Mesendoderm (in vitro differentiated cells): ENCODE results near the gene PRAMEF12.
A peak's percentile ranks its signal among the peaks of the same experiment; 100 is the strongest.

Experiments
- DNase-seq: peaks from one replicate; pipeline ENCODE4 v3.0.0; 2013
- H2AK5ac ChIP-seq: 2 replicates; pipeline ENCODE4 v1.6.1; 2013; ENCODE audit warnings: low read length, inconsistent platforms
- H2BK120ac ChIP-seq: 2 replicates; pipeline ENCODE4 v1.6.1; 2013; ENCODE audit warnings: low read depth, mild to moderate bottlenecking, low read length, moderate library complexity, mixed read lengths
- H2BK15ac ChIP-seq: replicated peaks from 2 replicates; pipeline ENCODE4 v1.6.1; 2013; ENCODE audit warnings: low read depth, mild to moderate bottlenecking, moderate library complexity
- H2BK5ac ChIP-seq: 2 replicates; pipeline ENCODE4 v1.6.1; 2013; ENCODE audit warnings: low read length, inconsistent platforms
- H3K18ac ChIP-seq: 2 replicates; pipeline ENCODE4 v1.6.1; 2013; ENCODE audit warnings: mild to moderate bottlenecking, low read length, mixed read lengths
- H3K23ac ChIP-seq: one replicate; pipeline ENCODE4 v1.6.1; 2013; ENCODE audit warnings: low read length
- H3K27ac ChIP-seq: 2 replicates; pipeline ENCODE4 v1.5.1; 2013; ENCODE audit warnings: low read depth, mild to moderate bottlenecking, inconsistent platforms, low read length, moderate library complexity
- H3K27me3 ChIP-seq: 2 replicates; pipeline ENCODE4 v1.6.1; 2013; ENCODE audit warnings: low read length, control low read depth, mild to moderate bottlenecking, inconsistent platforms; ENCODE audit not compliant: insufficient read depth, poor library complexity
- H3K36me3 ChIP-seq: 2 replicates; pipeline ENCODE4 v1.6.1; 2013; ENCODE audit warnings: low read length, inconsistent platforms; ENCODE audit not compliant: control insufficient read depth, insufficient read depth
- H3K4ac ChIP-seq: one replicate; pipeline ENCODE4 v1.6.1; 2013; ENCODE audit warnings: low read depth, mild to moderate bottlenecking, low read length, moderate library complexity
- H3K4me1 ChIP-seq: 2 replicates; pipeline ENCODE4 v1.6.1; 2013; ENCODE audit warnings: low read depth, low read length, inconsistent platforms; ENCODE audit not compliant: control insufficient read depth
- H3K4me2 ChIP-seq: 2 replicates; pipeline ENCODE4 v1.6.1; 2013; ENCODE audit warnings: low read length
- H3K4me3 ChIP-seq: 2 replicates; pipeline ENCODE4 v1.5.1; 2013; ENCODE audit warnings: mild to moderate bottlenecking, low read length
- H3K56ac ChIP-seq: one replicate; pipeline ENCODE4 v1.6.1; 2013; ENCODE audit warnings: low read length
- H3K79me1 ChIP-seq: 2 replicates; pipeline ENCODE4 v1.6.1; 2013; ENCODE audit warnings: low read length, inconsistent platforms
- H3K79me2 ChIP-seq: 2 replicates; pipeline ENCODE4 v1.6.1; 2013; ENCODE audit warnings: mild to moderate bottlenecking, low read length; ENCODE audit not compliant: control insufficient read depth, insufficient read depth
- H3K9ac ChIP-seq: 2 replicates; pipeline ENCODE4 v1.6.1; 2013; ENCODE audit warnings: low read length, inconsistent platforms
- H4K5ac ChIP-seq: one replicate; pipeline ENCODE4 v1.6.1; 2013; ENCODE audit warnings: low read length
- H4K8ac ChIP-seq: one replicate; pipeline ENCODE4 v1.6.1; 2013; ENCODE audit warnings: low read depth, mild to moderate bottlenecking, control low read depth, low read length, moderate library complexity
- WGBS: extraction: QIAGEN DNeasy Blood & Tissue Kit; methylation state at CpG from one replicate; pipeline ENCODE4 v1.1.7; 2013; ENCODE audit warnings: low lambda C conversion rate, missing lambda C conversion rate; ENCODE audit not compliant: insufficient coverage; ENCODE audit errors: extremely low coverage; 5-methylcytosine and 5-hydroxymethylcytosine counted together

The PRAMEF12 gene

GRCh38 chr1:12762766-12763165 lies 10.8 kb upstream of the PRAMEF12 start:
- Histone ChIP-seq H3K79me2 (no peaks in the 10 kb centered on the region), H2BK120ac (no peak overlapping the region), H3K56ac (no peak overlapping the region), H3K4me1 (no peaks in the 10 kb centered on the region), H3K79me1 (no peaks in the 10 kb centered on the region), H3K18ac (no peak overlapping the region), H3K4me3 (no peak overlapping the region), H2BK5ac (no peak overlapping the region), H4K5ac (no peak overlapping the region), H3K36me3 (no peaks in the 10 kb centered on the region), H2BK15ac (no peak overlapping the region), H3K23ac (no peak overlapping the region), H3K27me3 (no peaks in the 10 kb centered on the region), H3K9ac (no peak overlapping the region), H3K4me2 (no peak overlapping the region), H3K4ac (no peak overlapping the region), H3K27ac (no peak overlapping the region), H2AK5ac (no peak overlapping the region), H4K8ac (no peak overlapping the region)
- whole genome bisulfite sequencing, result no CpG with 5 or more reads among the region's 7 CpGs
- no peak for DNase-seq

- Histone ChIP-seq H3K27ac (no peak overlapping the region), H3K79me2 (no peaks in the 10 kb centered on the region), H2BK15ac (no peak overlapping the region), H3K4me2 (no peak overlapping the region), H3K27me3 (no peaks in the 10 kb centered on the region), H2BK120ac (no peak overlapping the region), H2BK5ac (no peak overlapping the region), H4K8ac (no peak overlapping the region), H3K56ac (no peak overlapping the region), H3K18ac (no peak overlapping the region), H3K4me1 (no peaks in the 10 kb centered on the region), H2AK5ac (no peak overlapping the region), H3K4ac (no peak overlapping the region), H3K36me3 (no peaks in the 10 kb centered on the region), H3K23ac (no peak overlapping the region), H3K9ac (no peak overlapping the region), H4K5ac (no peak overlapping the region), H3K4me3 (no peak overlapping the region), H3K79me1 (no peaks in the 10 kb centered on the region)
- no peak for DNase-seq
- no CpG with 5 or more reads among the region's 4 CpGs for WGBS
Measured at GRCh38 chr1:12763479-12763878, 10.1 kb upstream of the PRAMEF12 start.

- Histone ChIP-seq H3K56ac (no peak overlapping the region), H3K4me1 (no peaks in the 10 kb centered on the region), H3K79me2 (no peaks in the 10 kb centered on the region), H3K23ac (no peak overlapping the region), H3K4ac (no peak overlapping the region), H3K18ac (no peak overlapping the region), H4K8ac (no peak overlapping the region), H2BK5ac (no peak overlapping the region), H3K36me3 (no peaks in the 10 kb centered on the region), H3K4me3 (no peak overlapping the region), H3K27me3 (no peaks in the 10 kb centered on the region), H3K9ac (no peak overlapping the region), H2BK15ac (no peak overlapping the region), H2BK120ac (no peak overlapping the region), H3K4me2 (no peak overlapping the region), H2AK5ac (no peak overlapping the region), H3K79me1 (no peaks in the 10 kb centered on the region), H4K5ac (no peak overlapping the region), H3K27ac (no peak overlapping the region)
- peak; percentile 10 for DNase-seq
- no CpG with 5 or more reads among the region's 5 CpGs for WGBS
Measured at GRCh38 chr1:12764016-12764415, 9.5 kb upstream of the PRAMEF12 start.

DNA sequence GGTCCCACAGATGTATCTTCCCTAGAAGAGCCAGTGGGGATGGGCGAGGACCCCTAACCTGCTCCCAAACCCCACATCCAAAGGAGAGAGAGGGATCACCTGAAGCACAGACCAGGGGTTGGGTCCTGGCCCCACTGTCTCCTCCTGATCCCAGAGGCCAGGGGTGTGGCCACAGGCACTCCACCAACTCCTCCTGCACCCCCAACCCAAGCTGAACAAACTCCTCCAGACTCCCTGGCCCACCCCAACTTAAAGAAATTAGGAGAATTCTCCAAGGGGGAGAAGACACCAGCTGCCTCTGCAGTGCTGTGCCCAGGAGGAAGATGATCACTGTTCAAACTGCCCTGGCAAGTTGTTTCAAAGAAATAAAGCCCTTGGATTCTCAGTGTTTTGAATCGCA lies 4.5 kb upstream of the PRAMEF12 start:
- no peak overlapping the region for H3K27ac ChIP-seq
- no peak overlapping the region for H2BK5ac ChIP-seq
- no peak overlapping the region for H3K4me2 ChIP-seq
- no peak overlapping the region for H3K18ac ChIP-seq
- no CpG with 5 or more reads among the region's 2 CpGs for WGBS
- H3K4me1 ChIP-seq, result no peaks in the 10 kb centered on the region
- no peak overlapping the region for H3K4me3 ChIP-seq
- no peaks in the 10 kb centered on the region for H3K36me3 ChIP-seq
- no peak overlapping the region for H2BK120ac ChIP-seq
- H2BK15ac ChIP-seq, result no peak overlapping the region
- no peaks in the 10 kb centered on the region for H3K27me3 ChIP-seq
- no peak for DNase-seq
- no peak overlapping the region for H4K8ac ChIP-seq
- H4K5ac ChIP-seq, result no peak overlapping the region
- no peak overlapping the region for H3K23ac ChIP-seq
- H3K79me2 ChIP-seq, result no peaks in the 10 kb centered on the region
- H3K79me1 ChIP-seq, result no peaks in the 10 kb centered on the region
- no peak overlapping the region for H3K4ac ChIP-seq
- H2AK5ac ChIP-seq, result no peak overlapping the region
- H3K9ac ChIP-seq, result no peak overlapping the region
- no peak overlapping the region for H3K56ac ChIP-seq

- no peak overlapping the region for H3K4me3 ChIP-seq
- no peak overlapping the region for H4K8ac ChIP-seq
- H3K23ac ChIP-seq, result no peak overlapping the region
- H3K79me1 ChIP-seq, result no peaks in the 10 kb centered on the region
- H3K18ac ChIP-seq, result no peak overlapping the region
- H3K56ac ChIP-seq, result no peak overlapping the region
- H2AK5ac ChIP-seq, result no peak overlapping the region
- H2BK15ac ChIP-seq, result no peak overlapping the region
- no peak overlapping the region for H4K5ac ChIP-seq
- H3K27ac ChIP-seq, result no peak overlapping the region
- H3K4ac ChIP-seq, result no peak overlapping the region
- no peak overlapping the region for H2BK5ac ChIP-seq
- DNase-seq, result no peak
- H3K9ac ChIP-seq, result no peak overlapping the region
- no peaks in the 10 kb centered on the region for H3K79me2 ChIP-seq
- H2BK120ac ChIP-seq, result no peak overlapping the region
- WGBS, result no CpG with 5 or more reads among the region's 7 CpGs
- no peaks in the 10 kb centered on the region for H3K4me1 ChIP-seq
- no peak overlapping the region for H3K4me2 ChIP-seq
- no peaks in the 10 kb centered on the region for H3K27me3 ChIP-seq
- H3K36me3 ChIP-seq, result no peaks in the 10 kb centered on the region
Measured at GRCh38 chr1:12769976-12770505, 3.5 kb upstream of the PRAMEF12 start.

- DNase-seq, result no peak
- Histone ChIP-seq H3K4me1 (no peaks in the 10 kb centered on the region), H2BK5ac (no peak overlapping the region), H2AK5ac (no peak overlapping the region), H3K23ac (no peak overlapping the region), H4K8ac (no peak overlapping the region), H3K27ac (no peak overlapping the region), H2BK120ac (no peak overlapping the region), H3K9ac (no peak overlapping the region), H3K27me3 (no peaks in the 10 kb centered on the region), H2BK15ac (no peak overlapping the region), H3K4me3 (no peak overlapping the region), H3K4ac (no peak overlapping the region), H3K36me3 (no peaks in the 10 kb centered on the region), H3K18ac (no peak overlapping the region), H3K56ac (no peak overlapping the region), H3K79me1 (no peaks in the 10 kb centered on the region), H3K79me2 (no peaks in the 10 kb centered on the region), H3K4me2 (no peak overlapping the region), H4K5ac (no peak overlapping the region)
- WGBS, result no CpG with 5 or more reads among the region's 2 CpGs
Measured at GRCh38 chr1:12770620-12771019, 2.9 kb upstream of the PRAMEF12 start.
